ENCODE results near the gene WDR83.

The WDR83 gene

DNA sequence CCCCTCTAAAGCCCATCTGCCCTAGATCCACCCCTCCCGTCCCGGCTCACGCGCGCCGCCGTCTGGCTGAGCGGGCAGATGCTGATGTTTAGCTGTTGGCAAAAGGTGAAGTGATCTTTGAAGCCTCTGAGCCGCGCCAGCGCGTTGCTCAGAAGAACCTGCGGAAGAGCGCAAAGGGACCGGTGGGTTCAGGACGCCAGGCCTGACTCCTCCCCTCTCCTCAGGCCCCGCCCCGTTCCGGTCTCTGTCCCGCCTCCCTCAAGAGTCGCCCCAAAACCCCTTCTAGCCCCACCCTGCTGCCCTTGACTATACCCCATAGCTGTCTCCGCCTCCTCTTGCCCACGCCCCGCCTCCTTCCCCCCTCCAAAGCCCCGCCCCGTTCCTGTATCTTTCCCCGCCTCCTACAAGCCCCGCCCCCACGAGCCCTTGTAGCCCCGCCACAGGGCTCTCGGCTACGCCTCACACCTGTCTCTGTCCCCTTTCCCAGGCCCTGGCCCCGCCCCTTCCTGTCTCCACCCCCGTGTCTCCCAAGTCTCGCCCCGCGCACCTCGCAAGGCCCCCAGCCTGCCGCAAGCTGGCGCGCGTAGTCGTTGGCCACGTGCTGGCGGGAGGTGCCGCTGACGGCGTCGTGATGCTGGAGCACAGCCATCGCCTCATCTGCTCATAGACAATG is 9.6 kb upstream of the WDR83 start:
- TF ChIP-seq, protein P1, sequence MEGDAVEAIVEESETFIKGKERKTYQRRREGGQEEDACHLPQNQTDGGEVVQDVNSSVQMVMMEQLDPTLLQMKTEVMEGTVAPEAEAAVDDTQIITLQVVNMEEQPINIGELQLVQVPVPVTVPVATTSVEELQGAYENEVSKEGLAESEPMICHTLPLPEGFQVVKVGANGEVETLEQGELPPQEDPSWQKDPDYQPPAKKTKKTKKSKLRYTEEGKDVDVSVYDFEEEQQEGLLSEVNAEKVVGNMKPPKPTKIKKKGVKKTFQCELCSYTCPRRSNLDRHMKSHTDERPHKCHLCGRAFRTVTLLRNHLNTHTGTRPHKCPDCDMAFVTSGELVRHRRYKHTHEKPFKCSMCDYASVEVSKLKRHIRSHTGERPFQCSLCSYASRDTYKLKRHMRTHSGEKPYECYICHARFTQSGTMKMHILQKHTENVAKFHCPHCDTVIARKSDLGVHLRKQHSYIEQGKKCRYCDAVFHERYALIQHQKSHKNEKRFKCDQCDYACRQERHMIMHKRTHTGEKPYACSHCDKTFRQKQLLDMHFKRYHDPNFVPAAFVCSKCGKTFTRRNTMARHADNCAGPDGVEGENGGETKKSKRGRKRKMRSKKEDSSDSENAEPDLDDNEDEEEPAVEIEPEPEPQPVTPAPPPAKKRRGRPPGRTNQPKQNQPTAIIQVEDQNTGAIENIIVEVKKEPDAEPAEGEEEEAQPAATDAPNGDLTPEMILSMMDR (IDR thresholded peaks at IDR 0.05; ENCODE audit: low read depth, low read length, missing control alignments), result no peak
- in situ Hi-C loops (cut with HindIII; ENCODE audit: low sequenced_read_pairs), result no loop called here
- H3K4me3 ChIP-seq (ENCODE audit: low read depth, low read length), result no peak overlapping the region
- DNase-seq (ENCODE audit: low read depth), result no peak

DNA sequence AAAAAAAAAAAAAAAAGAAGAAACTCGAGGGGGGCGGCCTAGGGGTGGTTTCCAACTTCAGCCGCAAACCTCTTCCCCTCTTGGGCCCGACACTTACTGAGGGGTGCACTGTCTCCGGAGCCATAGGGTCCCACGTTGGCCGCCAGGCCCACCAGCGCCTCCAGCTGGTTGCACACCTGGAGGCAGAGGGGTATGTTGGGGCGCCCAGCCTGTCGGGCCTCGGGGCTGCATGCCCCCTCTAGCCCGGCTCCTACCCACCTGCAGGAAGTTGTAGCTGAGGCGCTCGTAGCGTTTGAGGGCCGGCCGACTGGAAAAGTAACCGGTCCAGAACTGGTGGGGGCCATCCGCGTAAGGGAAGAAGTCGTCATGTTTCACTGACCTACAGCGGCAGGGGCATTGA is 8.6 kb upstream of the WDR83 start:
- TF ChIP-seq, protein P1 (IDR thresholded peaks at IDR 0.05; ENCODE audit: low read depth, low read length, missing control alignments), result no peak
- in situ Hi-C loops (cut with HindIII; ENCODE audit: low sequenced_read_pairs), result no loop called here
- H3K4me3 ChIP-seq (ENCODE audit: low read depth, low read length), result no peak overlapping the region
- no peak for DNase-seq (ENCODE audit: low read depth)

DNA sequence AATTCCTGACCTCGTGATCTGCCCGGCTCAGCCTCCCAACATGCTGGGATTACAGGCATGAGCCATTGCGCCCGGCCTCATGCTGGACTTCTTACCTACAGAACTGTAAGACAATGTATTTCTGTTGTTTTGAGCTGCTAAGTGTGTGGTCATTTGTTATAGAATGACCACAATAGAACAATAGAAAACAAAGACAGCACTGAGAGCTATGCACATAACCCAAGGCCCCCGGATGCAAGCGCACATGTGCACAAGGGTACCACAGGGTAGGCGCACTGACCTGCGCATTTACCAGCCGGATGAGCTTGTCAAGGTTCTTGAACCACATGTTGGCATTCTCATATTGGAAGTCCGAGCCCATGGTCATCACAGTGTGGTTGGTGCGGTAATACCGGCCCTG is 5.6 kb upstream of the WDR83 start:
- H3K4me3 ChIP-seq (ENCODE audit: low read depth, low read length), result no peak overlapping the region
- no peak for DNase-seq (ENCODE audit: low read depth)
- TF ChIP-seq, protein P1 (IDR thresholded peaks at IDR 0.05; ENCODE audit: low read depth, low read length, missing control alignments), result no peak
- in situ Hi-C loops (cut with HindIII; ENCODE audit: low sequenced_read_pairs), result no loop called here

DNA sequence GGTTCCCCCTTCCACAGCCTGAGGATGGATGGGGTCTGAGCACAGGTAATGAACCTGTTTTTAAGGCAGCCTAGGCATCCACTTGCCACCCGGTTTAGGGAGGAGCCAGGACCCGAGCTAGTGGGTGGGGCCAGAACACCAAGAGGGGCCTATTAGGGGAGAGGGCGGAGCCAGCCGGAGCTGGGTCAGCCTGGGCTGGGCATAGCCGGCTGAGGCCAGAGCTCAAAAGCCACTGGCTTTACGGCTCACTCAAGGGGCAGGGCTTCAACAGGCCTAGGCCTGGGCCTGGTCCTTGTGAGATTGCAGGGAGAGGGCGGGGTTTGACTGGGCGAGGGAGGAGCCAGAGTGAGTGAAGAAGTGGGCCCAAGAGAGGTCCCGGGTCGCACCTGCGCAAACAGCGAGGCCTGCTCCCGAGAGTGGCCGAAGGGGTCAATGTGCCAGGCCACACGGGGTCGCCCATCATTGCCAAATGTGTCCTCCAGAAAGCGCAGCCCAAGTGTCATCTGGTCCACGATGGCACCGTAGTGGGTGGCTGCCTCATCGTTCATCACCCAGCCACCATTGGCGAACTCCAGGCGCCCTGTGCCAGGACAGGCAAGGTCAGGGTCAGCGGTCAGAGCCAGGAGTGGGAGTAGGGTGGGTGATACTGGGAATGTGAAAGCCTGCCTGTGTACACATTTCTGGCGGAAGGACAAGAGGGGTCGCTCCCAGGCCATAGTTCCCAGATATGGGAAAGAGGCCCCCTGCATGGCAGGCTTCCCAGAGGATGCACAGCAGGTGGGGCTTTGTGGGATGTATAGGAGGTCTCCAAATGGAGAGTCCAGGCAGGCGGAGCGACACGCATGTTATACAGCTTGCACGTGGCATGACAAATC is 2.0 kb upstream of the WDR83 start:
- TF ChIP-seq, protein P1 (IDR thresholded peaks at IDR 0.05; ENCODE audit: low read depth, low read length, missing control alignments), result no peak
- in situ Hi-C loops (cut with HindIII; ENCODE audit: low sequenced_read_pairs), result no loop called here
- no peak overlapping the region for H3K4me3 ChIP-seq (ENCODE audit: low read depth, low read length)
- no peak for DNase-seq (ENCODE audit: low read depth)

DNA sequence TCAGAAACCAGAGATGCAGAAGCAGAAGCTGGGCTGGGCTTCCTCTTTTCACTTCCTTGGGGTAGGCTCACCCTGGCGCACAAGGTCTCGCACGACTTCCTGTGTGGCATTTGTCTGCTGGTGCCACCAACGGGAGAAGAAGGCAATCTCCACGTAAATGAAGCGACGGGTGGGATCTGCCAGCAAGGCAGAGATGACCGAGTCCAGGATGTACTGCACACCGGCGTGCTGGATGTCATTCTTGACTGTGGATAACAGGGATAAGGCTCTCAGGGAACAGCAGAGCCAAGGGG is 1.4 kb upstream of the WDR83 start:
- no peak overlapping the region for H3K4me3 ChIP-seq (ENCODE audit: low read depth, low read length)
- in situ Hi-C loops (cut with HindIII; ENCODE audit: low sequenced_read_pairs), result no loop called here
- no peak for DNase-seq (ENCODE audit: low read depth)
- TF ChIP-seq, protein P1 (IDR thresholded peaks at IDR 0.05; ENCODE audit: low read depth, low read length, missing control alignments), result no peak

DNA sequence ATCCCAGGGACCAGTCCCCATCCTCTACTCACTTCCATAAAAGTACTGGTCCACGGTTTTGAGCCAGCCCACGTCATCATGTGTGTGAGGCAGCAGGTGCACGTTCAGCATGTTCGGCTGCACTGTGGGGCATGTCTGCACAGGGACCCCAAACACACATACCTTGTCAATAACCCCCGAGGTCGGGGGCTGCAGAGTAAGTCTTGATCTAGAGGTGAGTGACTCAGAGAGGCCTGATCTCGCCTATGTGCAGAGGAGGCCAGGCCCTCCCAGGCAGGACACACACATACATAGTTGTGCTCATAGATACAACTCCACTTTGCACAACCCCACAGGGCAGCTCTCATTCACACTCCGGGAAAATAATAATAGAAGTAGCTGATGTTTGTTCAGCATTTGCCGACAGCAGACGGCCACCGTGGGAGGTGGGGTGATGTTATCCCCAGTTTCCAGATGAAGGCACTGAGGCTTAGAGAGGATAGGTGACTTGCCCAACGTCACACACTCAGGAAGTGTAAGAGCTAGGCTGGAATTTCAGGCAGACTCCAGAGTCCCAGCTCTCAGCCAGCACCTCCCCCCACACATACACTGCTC is 839 bp upstream of the WDR83 start:
- TF ChIP-seq, protein P1 (IDR thresholded peaks at IDR 0.05; ENCODE audit: low read depth, low read length, missing control alignments), result no peak
- no peak for DNase-seq (ENCODE audit: low read depth)
- in situ Hi-C loops (cut with HindIII; ENCODE audit: low sequenced_read_pairs), result no loop called here
- H3K4me3 ChIP-seq (ENCODE audit: low read depth, low read length), result peak overlapping the region; percentile 57
